AG04450 (cell line): Measurements from ENCODE around the gene USP9Y. TPM values are rescaled to one million over a fixed set of nuclear protein-coding genes. Genes with fewer than 3 reads are reported as not detected.
"Not testable (repeated sequence)": the region's sequence is repeated elsewhere in the genome, so short reads cannot be mapped to it uniquely, and the experiment has no call there.

ENCODE experiments used
- CTCF ChIA-PET: fragments of 300-600, 350-600 bp; formaldehyde crosslinking; extraction: SDS; loops from one replicate; lab custom pipeline; 2022; ENCODE audit warnings: antibody characterized with exemption, inconsistent platforms; lab: Charles Lee
- POLR2A ChIA-PET: fragments of 350-600 bp; formaldehyde crosslinking; extraction: SDS; loops from one replicate; lab custom pipeline; 2021; ENCODE audit warnings: antibody characterized with exemption, inconsistent platforms; lab: Yijun Ruan, JAX
- DNase-seq: peaks from one replicate; pipeline ENCODE4 v3.0.0-alpha.2; 2011; ENCODE audit warnings: low read depth, low spot score
- H3K27ac ChIP-seq: one replicate; pipeline ENCODE4 v1.5.1; 2012; ENCODE audit warnings: low read depth, low read length, control low read depth
- H3K27me3 ChIP-seq: one replicate; pipeline ENCODE4 v1.6.0; 2012; ENCODE audit warnings: low read length; ENCODE audit not compliant: control insufficient read depth, insufficient read depth
- H3K4me3 ChIP-seq: 2 replicates; pipeline ENCODE4 v1.5.1; 2011; ENCODE audit warnings: mild to moderate bottlenecking, low read depth, low read length, control low read depth
- H3K9me3 ChIP-seq: 2 replicates; pipeline ENCODE4 v1.5.1; 2012; ENCODE audit warnings: low read length; ENCODE audit not compliant: control insufficient read depth, insufficient read depth
- CTCF ChIP-seq: IDR thresholded peaks from 2 replicates; pipeline ENCODE4 v1.5.1; 2011; ENCODE audit warnings: low read depth, low read length, control low read depth, inconsistent platforms
- polyA minus RNA-seq: library from RNA; depleted of rRNA, polyadenylated mRNA; stranded (reverse); fragments of >200 nt; gene quantifications from 2 replicates; pipeline ENCODE4 v1.2.3, GENCODE V29; 2011; rRNA and poly(A)+ RNA removed
- polyA plus RNA-seq: library from polyadenylated mRNA; depleted of rRNA; stranded (reverse); fragments of >200 nt; gene quantifications from 2 replicates; pipeline ENCODE4 v1.2.3, GENCODE V29; 2011; rRNA removed

Gene USP9Y
- polyA plus RNA-seq (38.8 and 51.8 TPM in 2 replicates), polyA minus RNA-seq (48.8 and 60.5 TPM in 2 replicates)

GRCh38 chrY:12701181-12701695 is at the start of gene USP9Y:
Gene USP9Y (plus strand): TSS chrY:12701231. CDS start chrY:12709448, 8,217 bp downstream.
- Histone ChIP-seq H3K27me3 (no peaks in the 10 kb centered on the region), H3K27ac (peak within 1 kb of the TSS; percentile 21), H3K4me3 (no peak within 1 kb of the TSS), H3K9me3 (peaks cover 14% of the 10 kb centered on the region)
- ChIA-PET CTCF (interaction anchor here (1.4 kb wide), 1 partner anchor 9 kb away, joined by 6 read pairs; no protein-coding TSS in a partner anchor), POLR2A (no interaction called here)
- TF ChIP-seq CTCF = no peak
- no peak for DNase-seq

- TF ChIP-seq CTCF = no peak
- H3K4me3 ChIP-seq = no peak overlapping the region
- H3K27me3 ChIP-seq = no peaks in the 10 kb centered on the region
- DNase-seq = peak; percentile 71
- CTCF ChIA-PET = no interaction called here
- POLR2A ChIA-PET = interaction anchor here (0.8 to 1.6 kb wide), 3 partner anchors 9 to 99 kb away, joined by 3 to 5 read pairs (median 4); no protein-coding TSS in a partner anchor
- H3K27ac ChIP-seq = peak overlapping the region; percentile 87
- no peaks in the 10 kb centered on the region for H3K9me3 ChIP-seq
These were observed 49.4 kb upstream of the USP9Y start for GRCh38 chrY:12651621-12652036.

GRCh38 chrY:12661745-12662681 is 39.0 kb upstream of the USP9Y start:
- no peak for TF ChIP-seq CTCF
- Histone ChIP-seq H3K4me3 (peak overlapping the region; percentile 82), H3K9me3 (no peaks in the 10 kb centered on the region), H3K27me3 (no peaks in the 10 kb centered on the region), H3K27ac (peak overlapping the region; percentile 83)
- ChIA-PET POLR2A (interaction anchor here (0.6 to 0.9 kb wide), 2 partner anchors 11 to 751 kb away, joined by 5 to 10 read pairs; no protein-coding TSS in a partner anchor), CTCF (no interaction called here)
- DNase-seq = peak; percentile 42

- CTCF ChIA-PET = no interaction called here
- TF ChIP-seq CTCF = no peak
- POLR2A ChIA-PET = interaction anchor here (0.9 kb wide), 1 partner anchor 12 kb away, joined by 5 read pairs; no protein-coding TSS in a partner anchor
- Histone ChIP-seq H3K27me3 (no peaks in the 10 kb centered on the region), H3K4me3 (peak overlapping the region; percentile 82), H3K9me3 (no peaks in the 10 kb centered on the region), H3K27ac (peak overlapping the region; percentile 80)
- DNase-seq = no peak
These were observed 38.1 kb upstream of the USP9Y start for GRCh38 chrY:12662745-12663591.

GRCh38 chrY:12663845-12664244 is 37.2 kb upstream of the USP9Y start:
- DNase-seq, H3K27ac ChIP-seq, CTCF ChIA-PET, POLR2A ChIA-PET, H3K9me3 ChIP-seq, H3K27me3 ChIP-seq: not testable (repeated sequence)
- H3K4me3 ChIP-seq = peak overlapping the region; percentile 82
